ENCODE data around the gene SRPK3.
"Not testable (repeated sequence)": the region's sequence is repeated elsewhere in the genome, so short reads cannot be mapped to it uniquely, and the experiment has no call there.

SRPK3 gene

GRCh38 chrX:153780678-153781427 lies at the start of gene SRPK3:
SRPK3 (plus strand) TSS chrX:153781041; CDS start chrX:153781087, 46 bp downstream.
- DNase-seq = no peak

- DNase-seq = no peak
Measured at GRCh38 chrX:153731117-153731844, 49.6 kb upstream of the SRPK3 start.

- no peak for DNase-seq
Measured at GRCh38 chrX:153731845-153732215, 49.0 kb upstream of the SRPK3 start.

- DNase-seq = no peak
Measured at GRCh38 chrX:153732401-153732800, 48.4 kb upstream of the SRPK3 start.

GRCh38 chrX:153733651-153734240 lies 47.1 kb upstream of the SRPK3 start:
- DNase-seq = no peak

GRCh38 chrX:153734871-153735270 lies 46.0 kb upstream of the SRPK3 start:
- no peak for DNase-seq

- no peak for DNase-seq
Measured at GRCh38 chrX:153735274-153735673, 45.6 kb upstream of the SRPK3 start.

GRCh38 chrX:153736071-153736820 lies 44.6 kb upstream of the SRPK3 start:
- DNase-seq = no peak

- DNase-seq = no peak
Measured at GRCh38 chrX:153736871-153737441, 43.9 kb upstream of the SRPK3 start.

GRCh38 chrX:153738056-153738605 lies 42.7 kb upstream of the SRPK3 start:
- no peak for DNase-seq

- DNase-seq = no peak
Measured at GRCh38 chrX:153739754-153740486, 40.9 kb upstream of the SRPK3 start.

GRCh38 chrX:153740631-153741222 lies 40.1 kb upstream of the SRPK3 start:
- no peak for DNase-seq

GRCh38 chrX:153741446-153741845 lies 39.4 kb upstream of the SRPK3 start:
- DNase-seq = no peak

GRCh38 chrX:153742111-153742510 lies 38.7 kb upstream of the SRPK3 start:
- DNase-seq = not testable (repeated sequence)

- DNase-seq = not testable (repeated sequence)
Measured at GRCh38 chrX:153742796-153743467, 37.9 kb upstream of the SRPK3 start.

- DNase-seq = peak; percentile 80
Measured at GRCh38 chrX:153743468-153744209, 37.2 kb upstream of the SRPK3 start.

GRCh38 chrX:153744210-153745066 lies 36.4 kb upstream of the SRPK3 start:
- DNase-seq = peak; percentile 67

- not testable (repeated sequence) for DNase-seq
Measured at GRCh38 chrX:153745067-153745433, 35.8 kb upstream of the SRPK3 start.

GRCh38 chrX:153746359-153746758 lies 34.5 kb upstream of the SRPK3 start:
- no peak for DNase-seq

Measured in NCI-H1436 (cell line).